GM18951 (cell line): ENCODE data around the gene ZRANB3.
"Not testable (repeated sequence)": the region's sequence is repeated elsewhere in the genome, so short reads cannot be mapped to it uniquely, and the experiment has no call there.

ENCODE experiments used
- POLR2A ChIP-seq: IDR thresholded peaks from 4 replicates; pipeline ENCODE4 v1.6.1; 2011; ENCODE audit warnings: mild to moderate bottlenecking; ENCODE audit not compliant: insufficient read length, insufficient read depth; ENCODE audit errors: extremely low read depth
- in situ Hi-C: fragments of 300-500 bp; cut with MboI; formaldehyde crosslinking; loops from one replicate; pipeline ENCODE4 v1.12.0; 2022; ENCODE audit warnings: low sequenced_read_pairs, mixed read lengths, inconsistent platforms; ENCODE audit not compliant: unreplicated experiment

The ZRANB3 gene

DNA sequence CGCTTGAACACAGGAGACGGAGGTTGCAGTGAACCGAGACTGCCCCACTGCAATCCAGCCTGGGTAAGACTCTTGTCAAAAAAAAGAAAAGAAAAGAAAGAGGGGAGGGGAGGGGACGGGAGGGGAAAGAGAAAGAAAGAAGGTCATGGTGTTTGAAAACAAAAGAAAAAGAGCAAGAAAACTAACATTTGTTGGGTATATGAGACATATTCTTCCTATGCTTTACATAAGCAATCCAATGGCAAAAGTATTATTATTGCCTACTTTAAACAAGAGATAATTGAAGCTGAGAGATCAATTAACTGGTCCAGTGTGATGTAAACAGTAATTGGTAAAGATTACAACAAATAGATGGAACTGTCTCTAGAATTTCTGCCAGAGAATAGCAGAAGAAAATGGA is 157.3 kb downstream of the ZRANB3 start:
- in situ Hi-C loops, result no loop called here
- TF ChIP-seq POLR2A, result no peak

GRCh38 chr2:135349941-135350340 is 181.1 kb downstream of the ZRANB3 start:
- no peak for TF ChIP-seq POLR2A
- in situ Hi-C loops, result no loop called here

GRCh38 chr2:135348096-135348704 is 182.8 kb downstream of the ZRANB3 start:
- in situ Hi-C loops, result not testable (repeated sequence)

- in situ Hi-C loops, result no loop called here
- TF ChIP-seq POLR2A, result no peak
Observed at GRCh38 chr2:135337071-135337470, 193.9 kb downstream of the ZRANB3 start.

GRCh38 chr2:135335256-135335655 is 195.8 kb downstream of the ZRANB3 start:
- in situ Hi-C loops, result no loop called here
- no peak for TF ChIP-seq POLR2A

GRCh38 chr2:135327146-135327545 is 203.9 kb downstream of the ZRANB3 start:
- in situ Hi-C loops, result no loop called here
- no peak for TF ChIP-seq POLR2A

GRCh38 chr2:135320465-135321355 is 210.3 kb downstream of the ZRANB3 start:
- in situ Hi-C loops, result no loop called here
- no peak for TF ChIP-seq POLR2A

- TF ChIP-seq POLR2A, result no peak
- in situ Hi-C loops, result no loop called here
Observed at GRCh38 chr2:135318808-135319207, 212.2 kb downstream of the ZRANB3 start.

DNA sequence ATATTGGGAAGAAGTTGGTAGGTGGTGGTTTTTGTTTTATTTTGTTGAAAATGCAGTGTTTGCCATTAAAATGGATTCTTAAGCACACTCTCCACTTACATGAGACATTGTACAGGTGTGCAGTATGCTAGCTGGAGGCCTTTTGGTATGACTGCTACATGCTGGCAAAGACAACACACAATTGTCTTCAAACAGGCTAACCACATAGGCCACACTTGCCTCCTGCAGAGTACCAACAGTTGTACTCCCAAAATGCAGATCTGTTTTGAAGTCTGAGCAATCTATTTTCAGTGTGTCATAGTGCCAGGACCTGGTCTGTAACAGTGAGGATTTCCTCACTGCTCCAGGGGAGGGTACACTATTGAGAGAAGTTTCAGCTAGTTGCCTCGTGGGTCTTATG is 213.6 kb downstream of the ZRANB3 start:
- in situ Hi-C loops, result no loop called here
- TF ChIP-seq POLR2A, result no peak

DNA sequence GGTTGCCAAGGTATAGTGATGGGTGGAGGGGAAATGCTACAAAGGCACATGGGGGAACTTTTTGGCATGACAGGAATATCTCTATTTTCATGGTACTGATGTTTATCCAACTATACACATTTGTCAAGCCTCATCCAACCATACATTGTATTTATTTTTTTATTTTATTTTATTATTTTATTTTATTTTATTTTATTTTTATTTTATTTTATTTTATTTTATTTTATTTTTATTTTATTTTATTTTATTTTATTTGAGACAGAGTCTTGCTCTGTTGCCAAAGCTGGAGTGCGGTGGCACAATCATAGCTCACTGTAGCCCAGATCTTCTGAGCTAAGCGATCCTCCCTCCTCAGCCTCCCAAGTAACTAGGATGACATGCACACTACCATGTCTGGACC is 219.1 kb downstream of the ZRANB3 start:
- in situ Hi-C loops, result no loop called here
- TF ChIP-seq POLR2A, result no peak

GRCh38 chr2:135311268-135311667 is 219.8 kb downstream of the ZRANB3 start:
- in situ Hi-C loops, result no loop called here
- TF ChIP-seq POLR2A, result no peak

DNA sequence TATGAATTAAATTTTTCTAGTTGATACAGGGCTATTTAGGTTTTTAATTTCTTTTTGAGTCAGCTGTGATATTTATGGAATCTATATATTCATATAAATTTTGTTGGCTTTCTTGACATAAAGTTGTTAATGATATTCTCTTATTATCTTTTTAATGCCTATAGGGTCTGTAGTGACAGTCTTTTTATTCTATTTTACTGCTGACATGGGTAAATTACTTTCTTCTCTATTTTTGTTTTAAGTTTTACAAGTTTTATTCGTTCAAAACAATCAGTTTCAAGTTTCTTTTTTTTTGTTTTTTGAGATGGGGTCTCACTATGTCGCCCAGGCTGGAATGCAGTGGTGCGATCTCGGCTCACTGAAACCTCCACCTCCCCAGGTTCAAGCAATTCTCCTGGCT is 226.3 kb downstream of the ZRANB3 start:
- in situ Hi-C loops, result no loop called here
- no peak for TF ChIP-seq POLR2A

DNA sequence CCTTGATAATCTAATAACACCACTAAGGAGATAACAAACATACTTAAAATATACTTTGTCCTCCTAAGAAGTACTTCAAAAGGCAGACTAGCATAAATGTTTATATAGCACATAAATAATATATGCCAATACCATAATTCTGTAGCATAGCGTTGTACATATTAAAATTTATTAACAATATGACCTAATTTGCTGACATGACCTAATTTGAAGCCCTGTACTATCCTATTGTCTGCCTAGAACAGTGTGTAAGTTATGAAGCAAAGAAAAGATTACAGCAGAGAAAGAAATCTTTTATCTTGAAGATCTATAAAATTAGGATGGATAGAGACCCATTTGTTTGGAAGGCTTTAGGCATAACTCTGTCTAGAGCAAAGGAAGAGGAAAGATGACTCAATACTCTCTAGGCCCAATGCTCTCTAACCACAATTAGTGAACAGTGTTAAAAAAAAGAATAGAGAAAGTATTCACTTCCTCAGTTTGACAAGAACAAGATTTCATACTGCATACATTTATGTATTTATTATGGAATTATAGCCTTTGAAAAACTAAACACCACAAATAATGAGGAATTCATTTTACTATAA is 231.3 kb downstream of the ZRANB3 start:
- in situ Hi-C loops, result no loop called here

DNA sequence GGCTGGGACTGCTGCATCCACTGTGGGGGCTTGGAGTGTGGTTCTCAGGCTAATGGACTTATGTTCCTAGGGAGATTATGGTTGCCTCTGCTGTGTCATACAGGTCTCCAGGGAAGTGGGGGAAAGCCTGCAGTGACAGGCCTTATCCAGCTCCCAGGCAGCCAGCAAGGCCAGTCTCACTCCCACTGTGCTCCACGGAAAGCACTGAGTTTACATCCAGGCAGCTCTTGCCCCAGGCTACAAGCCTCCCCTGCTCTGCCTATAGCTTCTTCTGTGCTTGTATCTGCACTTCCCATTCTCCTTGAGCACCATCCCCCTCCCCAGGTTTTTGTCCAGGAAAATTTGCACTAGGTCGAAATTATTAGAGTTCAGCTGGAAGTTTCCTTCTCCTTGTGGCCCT is 231.9 kb downstream of the ZRANB3 start:
- in situ Hi-C loops, result no loop called here
- no peak for TF ChIP-seq POLR2A

More for the DNA sequence above, 231.3 kb downstream of the ZRANB3 start:
- TF ChIP-seq POLR2A, result no peak

GRCh38 chr2:135287121-135287520 is 243.9 kb downstream of the ZRANB3 start:
- in situ Hi-C loops, result not testable (repeated sequence)
